HK-2 (cell line): ENCODE results near the gene TBKBP1.
"Not testable (repeated sequence)": the region's sequence is repeated elsewhere in the genome, so short reads cannot be mapped to it uniquely, and the experiment has no call there.

Experiments used
- DNase-seq: peaks from one replicate; pipeline ENCODE4 v3.0.0-alpha.2; 2018; ENCODE audit not compliant: unreplicated experiment

TBKBP1 gene

DNA sequence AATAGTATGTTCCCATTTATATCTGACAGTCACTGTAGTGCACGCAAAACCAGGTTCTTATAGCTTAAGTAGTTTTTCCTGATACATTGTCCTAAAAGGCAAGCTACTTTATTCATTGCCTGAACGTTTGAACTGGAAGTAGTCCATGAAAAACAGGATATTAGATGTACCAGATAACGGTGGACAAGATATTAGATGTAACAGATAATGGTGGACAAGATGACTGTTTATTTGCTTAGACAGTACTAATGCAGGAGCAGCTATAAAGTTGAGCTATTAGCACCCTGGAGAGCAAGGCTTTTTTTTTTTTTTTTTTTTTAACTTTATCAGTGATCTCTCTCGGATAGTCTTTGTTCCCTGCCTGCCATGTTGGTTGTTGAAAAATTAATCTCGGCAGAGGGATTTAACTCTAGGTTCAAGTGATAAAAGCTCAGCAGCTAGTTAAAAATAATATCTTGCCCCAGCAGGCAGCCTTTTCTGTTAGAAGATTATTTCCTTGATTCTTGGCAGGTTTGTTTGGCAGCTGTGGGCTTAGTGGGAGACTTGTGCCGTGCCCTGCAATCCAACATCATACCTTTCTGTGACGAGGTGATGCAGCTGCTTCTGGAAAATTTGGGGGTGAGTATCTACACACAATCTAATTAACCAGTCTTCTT lies 17.3 kb upstream of the TBKBP1 start:
- no peak for DNase-seq

DNA sequence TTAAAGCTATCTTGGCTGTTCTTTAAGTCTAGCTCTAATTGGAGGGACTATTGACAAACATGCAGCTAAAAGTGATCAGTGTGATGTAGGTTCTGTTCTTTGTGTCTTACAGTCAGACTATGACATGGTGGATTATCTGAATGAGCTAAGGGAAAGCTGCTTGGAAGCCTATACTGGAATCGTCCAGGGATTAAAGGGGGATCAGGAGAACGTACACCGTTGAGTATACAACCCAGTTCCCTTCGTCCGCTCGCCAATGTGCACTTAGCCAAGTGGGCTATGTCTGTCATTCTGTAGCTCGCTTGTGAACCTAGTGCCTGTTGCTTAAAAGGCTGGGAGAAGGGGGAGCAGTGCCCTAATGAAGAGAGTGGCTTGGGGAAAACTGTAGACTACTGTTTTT lies 15.8 kb upstream of the TBKBP1 start:
- DNase-seq = no peak

DNA sequence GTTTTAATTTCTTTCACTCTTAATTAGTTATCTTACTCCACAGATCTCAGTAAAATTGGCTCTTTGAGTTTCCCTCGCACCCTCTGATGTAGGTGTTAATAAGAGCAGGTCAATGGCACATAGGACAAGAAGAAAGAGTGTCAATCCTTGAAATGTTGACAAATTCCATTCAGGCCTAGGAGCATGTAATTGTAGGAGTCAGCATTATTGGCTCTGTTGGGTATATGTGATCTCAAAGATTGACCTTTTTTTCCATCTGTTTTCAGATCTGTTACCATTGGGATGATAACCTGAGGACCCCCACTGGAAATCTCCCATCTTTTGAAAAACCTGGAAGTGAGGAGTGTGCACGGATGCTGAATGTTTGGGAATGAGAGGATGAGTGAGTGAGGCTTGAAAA lies 11.8 kb upstream of the TBKBP1 start:
- no peak for DNase-seq

DNA sequence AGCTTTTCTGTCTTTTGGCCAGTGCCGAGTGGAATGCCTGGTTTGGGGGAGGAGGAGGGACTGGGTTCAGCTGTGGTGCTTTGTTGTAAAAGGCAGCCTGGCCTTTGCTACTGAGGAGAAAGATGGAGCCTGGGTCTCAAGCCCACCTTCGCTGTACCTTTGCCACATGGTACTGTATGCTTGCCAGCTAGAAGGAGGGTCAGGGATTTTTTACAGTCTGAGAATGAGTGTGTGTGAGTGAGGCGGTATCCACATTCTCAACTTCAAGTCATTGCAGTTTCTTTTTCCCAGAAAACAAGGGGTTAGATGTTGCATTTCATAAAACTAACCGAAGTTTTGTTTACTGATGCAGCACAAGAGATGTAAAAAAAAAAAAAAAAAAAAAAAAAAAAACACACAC lies 11.2 kb upstream of the TBKBP1 start:
- not testable (repeated sequence) for DNase-seq

DNA sequence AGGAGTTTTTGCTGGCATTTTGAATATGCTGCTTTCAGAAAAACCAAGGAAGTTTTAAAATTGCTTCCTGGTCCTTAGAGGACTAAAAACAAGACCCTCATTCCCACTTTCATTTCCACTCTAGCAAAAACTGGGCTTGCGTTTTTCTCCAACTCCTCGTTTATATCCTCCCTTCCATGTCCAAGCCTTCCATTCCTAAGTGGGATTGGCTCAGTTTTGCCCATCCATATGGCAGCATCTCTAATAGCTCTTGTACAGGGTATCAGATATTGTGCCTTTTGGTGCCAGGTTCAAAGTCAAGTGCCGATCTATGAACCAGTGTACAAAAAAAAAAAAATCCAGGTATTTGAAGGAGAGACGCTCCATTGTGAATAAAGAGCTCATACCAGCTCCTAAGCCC lies 9.9 kb upstream of the TBKBP1 start:
- DNase-seq = no peak

DNA sequence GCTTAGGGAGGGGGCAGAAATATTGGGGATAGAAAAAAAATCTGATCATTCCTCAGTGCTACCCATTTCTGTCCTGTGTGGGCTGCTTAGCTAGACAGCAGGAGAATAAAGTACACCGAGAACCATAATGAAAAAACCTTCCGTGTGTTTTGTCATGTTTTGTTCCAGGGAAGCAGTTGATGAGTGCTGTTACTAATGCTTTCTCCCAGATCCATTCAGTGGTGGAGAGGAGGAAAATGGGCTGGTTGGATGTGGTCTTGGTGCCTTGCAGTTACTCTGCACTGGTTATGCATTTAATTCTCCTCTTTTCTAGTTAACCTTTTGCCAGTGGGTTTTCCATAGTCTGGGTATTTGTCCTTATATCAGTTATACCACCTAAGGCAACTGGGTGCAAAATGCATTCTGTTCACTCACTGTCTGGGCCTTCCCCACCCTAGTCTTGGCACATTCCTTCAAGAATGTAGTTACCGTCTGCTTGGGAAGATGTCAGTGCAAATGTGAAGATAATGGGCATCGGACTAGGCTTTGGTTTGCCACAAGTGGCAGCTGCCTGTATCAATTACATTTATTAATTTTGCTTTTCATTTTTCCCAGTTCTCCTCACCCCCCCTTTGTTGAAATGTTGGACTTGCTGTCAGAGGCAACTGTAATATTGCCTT lies 9.3 kb upstream of the TBKBP1 start:
- DNase-seq = no peak

DNA sequence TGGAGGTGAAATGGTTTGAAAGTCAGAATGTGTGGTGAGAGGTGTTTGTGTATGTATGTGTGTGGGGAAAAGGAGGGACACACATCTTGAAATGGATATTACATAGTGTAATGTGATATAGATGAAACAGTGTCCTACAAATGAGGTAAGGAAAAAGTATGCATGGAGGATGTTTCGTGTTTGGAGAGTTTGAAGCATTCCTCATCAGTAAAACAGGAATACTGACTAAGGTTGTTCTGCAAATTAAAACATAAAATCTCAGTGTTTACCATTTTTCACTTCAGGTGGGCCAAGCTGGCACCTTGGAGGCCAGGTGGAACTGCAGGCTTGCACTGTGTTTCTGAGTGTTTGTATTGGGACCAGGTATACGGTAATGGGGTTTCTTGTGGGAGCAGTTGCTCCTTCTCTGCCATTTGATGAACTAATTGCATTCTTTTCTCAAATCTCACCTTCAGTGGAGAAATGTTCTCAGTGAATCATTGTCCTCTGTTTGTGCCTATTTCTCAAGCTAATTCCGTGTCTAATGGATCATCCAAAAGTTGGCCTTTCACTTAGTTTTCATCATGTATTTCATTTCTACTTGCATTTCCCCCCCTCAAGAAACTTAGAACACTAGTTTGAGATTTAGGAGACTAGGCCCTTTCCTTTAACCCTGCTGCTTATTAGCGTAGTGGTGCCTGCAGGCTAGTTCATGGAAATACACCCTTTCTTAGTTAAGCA lies 8.2 kb upstream of the TBKBP1 start:
- DNase-seq = no peak

DNA sequence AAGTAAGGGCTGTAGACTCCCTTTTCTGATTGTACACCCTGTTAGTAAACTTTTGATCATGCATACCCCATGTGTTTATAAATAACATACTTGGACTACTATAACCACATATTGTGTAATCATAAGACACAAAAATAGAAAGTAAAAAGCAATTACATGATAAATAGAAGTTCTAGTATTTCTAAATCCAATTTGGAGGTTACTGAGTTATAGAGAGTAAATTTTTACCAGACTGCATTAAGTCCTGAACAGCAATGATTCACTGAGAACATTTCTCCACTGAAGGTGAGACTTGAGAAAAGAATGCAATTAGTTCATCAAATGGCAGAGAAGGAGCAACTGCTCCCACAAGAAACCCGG lies 7.7 kb upstream of the TBKBP1 start:
- DNase-seq = no peak

DNA sequence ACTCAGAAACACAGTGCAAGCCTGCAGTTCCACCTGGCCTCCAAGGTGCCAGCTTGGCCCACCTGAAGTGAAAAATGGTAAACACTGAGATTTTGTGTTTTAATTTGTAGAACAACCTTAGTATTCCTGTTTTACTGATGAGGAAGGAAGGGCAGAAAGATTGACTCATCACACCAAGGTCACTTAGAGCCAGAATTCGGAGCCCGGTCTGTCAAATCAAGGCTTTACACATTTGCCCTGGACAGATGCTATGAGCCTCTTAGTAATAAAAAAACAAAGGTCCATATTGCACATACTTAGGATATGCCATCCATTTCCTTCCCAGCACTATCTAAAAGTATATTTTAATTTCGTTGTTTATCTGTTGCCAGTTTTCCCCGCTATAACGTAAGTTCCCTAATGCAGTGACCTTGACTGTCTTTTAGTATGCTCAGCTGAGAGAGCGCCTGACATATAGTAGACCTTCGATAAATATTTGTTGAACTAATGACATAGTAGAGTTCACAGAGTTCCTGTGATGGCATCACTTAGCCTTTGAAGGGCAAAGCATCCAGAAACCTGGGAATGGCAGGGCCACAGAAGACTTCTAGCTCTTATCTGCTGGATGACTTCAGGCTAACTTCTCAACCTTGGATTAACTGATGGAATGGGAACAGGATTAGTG lies 7.2 kb upstream of the TBKBP1 start:
- peak; percentile 42 for DNase-seq

DNA sequence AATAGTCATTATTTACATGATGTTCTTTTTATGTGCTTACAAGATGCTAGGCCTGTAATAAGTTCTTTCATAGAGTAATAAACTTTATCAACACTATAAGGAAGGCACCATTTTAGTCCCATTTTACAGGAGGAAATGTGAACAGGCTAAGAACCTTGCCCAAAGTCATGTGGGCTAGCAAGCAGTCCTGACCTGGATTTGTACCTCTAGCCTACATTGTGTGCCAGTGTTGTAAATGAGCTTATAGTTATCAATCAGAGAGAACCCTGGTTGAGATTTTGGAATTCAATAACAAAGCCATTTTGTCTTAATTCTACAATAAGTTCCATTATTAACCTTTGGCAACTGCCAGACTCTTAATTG lies 6.7 kb upstream of the TBKBP1 start:
- no peak for DNase-seq

DNA sequence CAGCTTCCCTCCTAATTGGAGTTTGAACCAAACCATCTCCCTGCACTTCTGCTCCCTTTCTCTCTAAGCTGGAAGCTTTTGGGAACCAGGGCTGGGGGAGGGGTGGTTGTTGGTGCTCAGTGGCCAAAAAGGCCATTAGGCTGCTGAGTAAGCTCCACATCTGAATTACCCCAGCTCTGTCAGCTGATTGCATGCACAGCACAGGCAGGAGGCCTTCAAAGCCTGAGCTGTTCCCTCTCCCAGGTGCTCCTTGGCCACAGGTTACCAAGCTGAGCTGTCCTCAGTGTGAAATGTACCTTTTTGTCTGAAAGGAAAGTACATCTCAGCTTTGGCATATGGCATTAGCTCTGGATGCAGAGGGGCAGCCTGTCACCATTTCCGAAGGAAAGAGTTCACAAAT lies 6.2 kb upstream of the TBKBP1 start:
- DNase-seq = peak; percentile 53

DNA sequence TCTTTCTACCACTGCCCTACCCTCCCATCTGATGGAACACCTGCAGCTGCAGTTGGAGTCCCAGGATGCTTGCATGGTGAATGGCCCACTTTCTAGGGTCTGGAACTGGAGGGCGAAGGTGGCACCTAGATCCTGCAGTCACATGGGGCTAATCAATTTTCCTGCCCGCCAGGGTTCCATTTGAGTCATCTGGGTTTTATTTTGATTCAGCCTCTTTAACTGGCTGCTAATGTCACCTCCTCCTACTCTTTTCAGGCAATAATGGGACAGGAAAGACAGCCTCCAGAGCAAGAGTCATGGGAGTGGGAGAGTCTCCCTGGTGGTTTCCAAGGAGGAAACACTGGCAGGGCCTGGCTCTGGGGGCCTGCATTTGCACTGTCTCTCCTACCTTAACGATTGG lies 3.8 kb upstream of the TBKBP1 start:
- DNase-seq = no peak

DNA sequence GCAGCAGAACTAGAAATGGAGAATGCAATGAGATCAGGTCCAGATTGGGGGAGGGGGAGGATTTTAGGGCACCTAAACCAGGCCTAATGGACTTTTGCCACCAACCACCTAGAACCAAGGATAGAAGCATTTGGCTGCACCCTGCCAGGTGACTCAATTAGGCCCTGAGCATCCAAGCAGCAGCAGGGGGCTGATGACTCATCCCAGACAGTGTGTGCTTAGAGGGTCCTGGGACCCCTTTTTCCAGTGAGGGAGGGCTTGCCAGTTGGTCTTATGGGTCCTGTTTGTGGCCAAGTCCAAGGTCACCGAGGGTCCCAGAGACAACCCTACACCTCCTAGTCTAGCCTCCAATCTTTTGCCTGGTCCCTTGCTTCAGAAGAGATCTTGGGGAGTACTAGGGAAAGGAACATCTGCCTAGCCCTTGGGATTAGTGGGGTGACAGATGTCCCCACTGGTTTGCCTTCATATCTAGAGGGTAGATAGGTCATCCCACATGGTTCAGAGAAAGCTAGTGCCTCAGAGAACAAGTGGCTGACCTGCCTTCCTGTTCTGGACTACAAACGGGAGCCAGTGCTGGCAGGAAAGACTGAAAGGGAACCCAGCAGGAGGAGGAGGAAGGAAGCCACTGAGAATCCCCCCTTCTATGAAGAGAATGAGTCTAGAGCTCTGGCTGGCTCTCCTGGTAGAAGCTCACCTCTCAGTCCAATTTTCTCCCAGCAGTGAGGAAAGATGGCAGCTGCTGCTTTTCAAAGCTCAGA lies 1.6 kb upstream of the TBKBP1 start:
- no peak for DNase-seq

DNA sequence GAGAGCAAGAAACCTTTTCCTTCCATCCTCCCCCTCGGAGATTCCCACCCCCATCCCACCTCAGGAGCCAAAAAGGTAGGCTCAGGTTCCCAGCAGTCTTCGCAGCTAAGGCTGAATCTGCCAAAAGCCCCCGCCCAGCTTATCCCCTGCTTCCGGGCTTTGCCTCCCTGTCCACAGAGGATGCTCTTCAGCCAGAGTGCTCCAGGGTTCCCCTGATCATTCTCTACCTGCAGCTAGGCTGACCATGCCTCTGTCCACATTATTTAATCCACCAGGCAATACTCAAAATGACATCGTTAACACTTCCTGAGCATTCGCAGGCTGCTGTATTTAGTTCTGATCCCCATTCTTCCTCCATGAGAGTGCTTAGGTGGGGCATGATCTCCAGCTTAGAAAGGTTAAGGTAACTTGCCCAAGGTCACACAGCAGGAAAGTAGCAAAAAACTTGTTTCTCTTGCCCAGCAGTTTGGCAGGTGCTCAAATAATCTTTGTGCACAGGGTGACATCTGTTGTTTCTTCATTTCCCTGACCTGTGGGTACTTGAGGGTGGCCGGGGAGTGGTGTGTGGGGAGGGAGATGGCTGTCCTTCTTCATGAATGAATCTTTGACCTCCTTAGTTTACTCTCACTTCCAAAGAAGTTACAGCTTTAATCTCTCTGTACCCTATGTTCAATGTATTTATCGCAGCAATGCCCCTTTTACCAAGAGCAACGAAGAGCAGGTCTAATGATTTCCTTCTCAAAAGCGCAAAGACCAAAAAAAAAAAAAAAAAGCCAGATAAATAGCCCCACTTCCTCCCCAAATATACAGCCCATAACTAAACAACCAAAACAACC lies 848 bp upstream of the TBKBP1 start:
- DNase-seq = no peak

DNA sequence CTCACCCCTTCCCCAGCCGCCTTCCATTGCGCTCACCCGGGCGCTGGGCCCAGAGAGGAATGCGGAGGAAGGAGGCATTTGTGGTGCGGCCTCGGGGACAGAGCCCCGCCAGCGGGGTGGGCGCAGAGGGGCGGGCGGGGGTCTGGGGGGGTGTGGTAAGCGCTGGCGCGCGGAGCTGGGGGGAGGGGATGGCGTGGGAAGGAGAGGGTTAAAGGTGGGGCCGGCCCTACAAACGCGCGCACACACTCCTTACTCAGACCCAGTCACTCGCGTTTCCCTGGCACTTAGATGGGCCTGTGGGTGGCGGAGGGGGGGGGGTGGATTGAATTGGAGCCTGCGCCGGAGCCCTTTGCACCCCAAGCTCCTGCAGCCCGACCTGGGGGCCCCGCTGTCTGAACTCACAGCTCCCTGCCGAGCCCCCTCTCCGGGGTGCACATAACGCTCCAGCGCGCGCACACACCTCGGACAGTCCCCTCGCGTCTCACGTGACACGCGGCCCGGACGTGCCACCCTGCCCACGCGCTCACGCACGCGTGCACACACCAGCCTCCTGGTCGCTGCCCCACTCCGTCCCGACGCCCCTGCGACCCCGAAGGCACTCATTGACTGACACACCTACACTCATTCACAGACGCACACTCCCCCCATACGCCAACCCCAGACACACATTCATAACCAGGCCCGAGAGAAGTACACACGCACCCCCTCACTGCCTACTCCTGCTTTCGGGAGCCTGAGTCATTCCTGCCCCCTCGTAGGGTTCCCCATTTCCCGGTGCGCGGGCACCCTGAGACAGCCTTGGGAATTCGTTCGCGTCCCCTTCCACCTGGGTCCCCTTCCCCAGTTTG lies 844 bp downstream of the TBKBP1 start:
- DNase-seq = no peak

DNA sequence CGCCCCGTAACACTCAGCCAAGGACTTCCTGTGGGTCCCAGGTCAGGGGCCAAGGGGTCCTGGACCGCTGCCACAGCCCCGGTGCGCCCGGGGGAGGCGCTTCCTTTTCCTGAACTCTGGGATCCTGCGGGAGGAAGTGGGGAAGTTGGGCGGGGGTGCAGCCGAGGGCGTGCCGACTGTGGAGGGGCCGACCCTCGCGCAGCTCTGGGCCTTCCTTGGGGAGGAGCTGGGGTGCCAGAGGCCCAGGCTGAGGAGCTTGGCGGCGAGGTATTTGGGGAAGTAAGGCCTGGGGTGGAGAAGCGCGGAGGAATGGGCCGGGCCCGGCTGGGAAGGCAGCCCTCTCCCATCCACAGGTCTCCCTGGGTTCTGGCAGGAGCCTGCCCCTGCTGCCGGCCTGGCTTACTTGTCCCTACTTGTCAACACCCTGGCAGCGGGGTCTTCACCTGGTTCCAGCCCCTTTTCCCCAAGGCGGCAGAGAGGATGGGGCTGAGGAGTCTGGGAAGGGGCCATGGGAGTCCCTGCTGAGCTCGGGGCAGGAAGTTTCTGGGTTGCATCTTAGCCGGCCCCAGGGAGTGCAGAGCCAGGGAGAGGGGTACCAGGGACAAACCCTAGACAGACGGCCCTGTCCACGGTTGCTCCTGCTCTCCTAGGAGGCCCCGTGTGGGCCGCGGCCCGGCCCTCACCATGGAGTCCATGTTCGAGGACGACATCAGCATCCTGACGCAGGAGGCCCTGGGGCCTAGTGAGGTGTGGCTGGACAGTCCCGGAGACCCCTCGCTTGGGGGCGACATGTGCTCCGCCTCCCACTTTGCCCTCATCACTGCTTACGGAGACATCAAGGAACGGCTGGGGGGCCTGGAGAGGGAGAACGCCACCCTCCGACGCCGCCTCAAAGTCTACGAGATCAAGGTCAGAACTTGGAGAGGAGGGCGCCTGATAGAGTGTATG lies 1.7 kb downstream of the TBKBP1 start:
- no peak for DNase-seq

DNA sequence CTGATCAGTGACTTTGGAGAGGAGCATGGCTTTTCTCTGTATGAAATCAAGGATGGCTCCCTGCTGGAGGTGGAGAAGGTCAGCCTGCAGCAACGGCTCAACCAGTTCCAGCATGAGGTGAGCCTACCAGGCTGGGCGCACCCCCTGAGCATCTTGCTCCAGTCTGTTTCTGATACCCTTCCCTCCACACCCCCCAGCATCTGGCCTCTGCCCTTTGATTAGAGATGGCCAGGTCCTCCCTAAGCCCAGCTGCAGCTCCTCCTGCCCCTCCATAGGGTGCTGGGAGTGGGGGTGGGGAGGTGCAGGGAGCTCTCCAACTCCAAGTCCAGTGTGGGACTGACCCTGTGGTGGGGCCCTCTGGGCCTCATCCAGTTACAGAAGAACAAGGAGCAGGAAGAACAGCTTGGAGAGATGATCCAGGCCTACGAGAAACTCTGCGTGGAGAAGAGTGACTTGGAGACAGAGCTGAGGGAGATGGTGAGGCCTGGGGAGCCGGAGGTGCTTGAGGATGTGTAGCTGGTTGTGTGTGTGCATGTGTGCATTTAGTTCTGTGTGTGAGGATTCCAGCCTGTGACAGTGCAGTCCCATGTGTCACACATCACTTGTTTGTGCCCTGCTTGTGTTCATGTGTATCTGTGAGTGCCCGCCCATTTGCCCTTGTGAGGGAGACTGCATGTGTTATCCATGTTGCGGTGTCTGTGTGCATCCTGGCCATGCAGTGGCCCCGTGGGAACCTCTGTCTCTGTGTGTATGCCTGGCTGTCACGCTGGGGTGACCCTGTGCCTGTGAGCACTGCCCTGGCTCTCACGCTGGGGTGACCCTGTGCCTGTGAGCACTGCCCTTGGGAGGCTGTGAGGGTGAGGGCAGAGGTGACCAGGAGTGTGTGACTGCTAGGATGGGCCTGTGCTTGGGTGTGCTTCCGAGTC lies 3.0 kb downstream of the TBKBP1 start:
- DNase-seq = no peak
